Measurements from ENCODE around the gene ANKRD11. TPM values are rescaled to one million over a fixed set of nuclear protein-coding genes. Genes with fewer than 3 reads are reported as not detected.

ANKRD11 gene
- total RNA-seq, 1 donor, result 97.4 TPM

GRCh38 chr16:89489898-89490438 lies 393 bp downstream of the ANKRD11 start:
- peaks cover 36% of the 10 kb centered on the region for H4K20me1 ChIP-seq (ENCODE audit: insufficient read depth, low read length)
- peak overlapping the region; percentile 45 for H3K27ac ChIP-seq (ENCODE audit: low read depth, low read length)
- H3K4me2 ChIP-seq (ENCODE audit: insufficient read depth, low read length), result no peak overlapping the region

GRCh38 chr16:89489040-89489897 lies 1.1 kb downstream of the ANKRD11 start:
- H3K79me2 ChIP-seq (ENCODE audit: insufficient read depth, low read length), result peaks cover 70% of the 10 kb centered on the region
- no peaks in the 10 kb centered on the region for H3K27me3 ChIP-seq (ENCODE audit: insufficient read depth, low read length)
- peak overlapping the region; percentile 81 for H3K27ac ChIP-seq (ENCODE audit: low read depth, low read length)
- DNase-seq (ENCODE audit: insufficient read length, low spot score, missing footprints), result peak; percentile 95
- no peak overlapping the region for H2AFZ ChIP-seq (ENCODE audit: low read length)
- peak overlapping the region; percentile 92 for H3K4me2 ChIP-seq (ENCODE audit: insufficient read depth, low read length)
- no peak for TF ChIP-seq CTCF (IDR thresholded peaks at IDR 0.05; ENCODE audit: extremely low read depth, low read depth, low read length)
- no peaks in the 10 kb centered on the region for H3K9me3 ChIP-seq (ENCODE audit: low read depth, low read length)
- peaks cover 43% of the 10 kb centered on the region for H4K20me1 ChIP-seq (ENCODE audit: insufficient read depth, low read length)
- peak overlapping the region; percentile 95 for H3K4me3 ChIP-seq (ENCODE audit: insufficient read depth, low read length)
- H3K36me3 ChIP-seq (ENCODE audit: insufficient read depth, low read length), result peaks cover 2% of the 10 kb centered on the region
- H3K4me1 ChIP-seq (ENCODE audit: insufficient read depth, low read length), result peaks cover 43% of the 10 kb centered on the region

More at GRCh38 chr16:89489898-89490438, 393 bp downstream of the ANKRD11 start:
- H3K36me3 ChIP-seq (ENCODE audit: insufficient read depth, low read length), result peaks cover 5% of the 10 kb centered on the region
- H3K79me2 ChIP-seq (ENCODE audit: insufficient read depth, low read length), result peaks cover 63% of the 10 kb centered on the region
- no peaks in the 10 kb centered on the region for H3K9me3 ChIP-seq (ENCODE audit: low read depth, low read length)
- no peaks in the 10 kb centered on the region for H3K27me3 ChIP-seq (ENCODE audit: insufficient read depth, low read length)
- DNase-seq (ENCODE audit: insufficient read length, low spot score, missing footprints), result peak; percentile 83
- H3K4me1 ChIP-seq (ENCODE audit: insufficient read depth, low read length), result peaks cover 39% of the 10 kb centered on the region
- H2AFZ ChIP-seq (ENCODE audit: low read length), result no peak overlapping the region
- peak overlapping the region; percentile 95 for H3K4me3 ChIP-seq (ENCODE audit: insufficient read depth, low read length)
- TF ChIP-seq CTCF (IDR thresholded peaks at IDR 0.05; ENCODE audit: extremely low read depth, low read depth, low read length), result no peak

GRCh38 chr16:89485701-89486246 lies 4.6 kb downstream of the ANKRD11 start:
- Histone ChIP-seq H3K4me2 (ENCODE audit: insufficient read depth, low read length) (no peak overlapping the region), H3K27me3 (ENCODE audit: insufficient read depth, low read length) (no peaks in the 10 kb centered on the region), H3K4me3 (ENCODE audit: insufficient read depth, low read length) (no peak overlapping the region), H3K9me3 (ENCODE audit: low read depth, low read length) (no peaks in the 10 kb centered on the region), H3K27ac (ENCODE audit: low read depth, low read length) (peak overlapping the region; percentile 29), H3K36me3 (ENCODE audit: insufficient read depth, low read length) (peaks cover 2% of the 10 kb centered on the region), H3K79me2 (ENCODE audit: insufficient read depth, low read length) (peaks cover 86% of the 10 kb centered on the region), H2AFZ (ENCODE audit: low read length) (no peak overlapping the region), H3K4me1 (ENCODE audit: insufficient read depth, low read length) (peaks cover 48% of the 10 kb centered on the region), H4K20me1 (ENCODE audit: insufficient read depth, low read length) (peaks cover 76% of the 10 kb centered on the region)
- no peak for TF ChIP-seq CTCF (IDR thresholded peaks at IDR 0.05; ENCODE audit: extremely low read depth, low read depth, low read length)
- DNase-seq (ENCODE audit: insufficient read length, low spot score, missing footprints), result no peak
